NB4 (cell line): ENCODE data around the gene NFIA.

Experiments
- MAX ChIP-seq: IDR thresholded peaks from 2 replicates; pipeline ENCODE4 v1.6.1; 2011; ENCODE audit warnings: low read depth, low read length
- MYC ChIP-seq: IDR thresholded peaks from 2 replicates; pipeline ENCODE4 v1.6.1; 2011; ENCODE audit warnings: low read depth, low read length
- POLR2A ChIP-seq: IDR thresholded peaks from 2 replicates; pipeline ENCODE4 v1.6.1; 2011; ENCODE audit warnings: mild to moderate bottlenecking; ENCODE audit not compliant: insufficient read length; ENCODE audit errors: extremely low read depth
- TF ChIP-seq, protein P1 (sequence below): IDR thresholded peaks from one replicate; pipeline ENCODE4 v1.5.1; 2012; ENCODE audit warnings: low read depth, low read length

DNA sequence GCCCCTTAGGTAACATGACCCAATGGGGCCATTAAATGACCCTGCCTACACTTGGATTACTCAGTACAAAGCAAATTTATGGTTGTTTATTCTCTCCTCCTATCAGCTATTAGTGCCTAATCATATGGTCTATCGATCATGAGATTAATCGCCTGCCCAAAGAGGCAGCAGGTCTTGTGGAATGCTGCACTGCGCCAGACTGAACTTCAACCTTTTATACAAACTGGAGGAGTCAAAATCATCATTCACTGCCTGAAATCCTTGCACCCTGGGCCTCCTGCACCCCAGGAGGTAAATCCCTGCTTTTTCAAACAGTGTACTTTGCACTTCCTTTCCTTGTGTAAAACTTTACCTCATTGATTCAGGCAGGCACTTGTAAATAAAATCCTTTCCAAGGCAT, 69.7 kb downstream of the NFIA start:
- TF ChIP-seq MAX, result no peak
- TF ChIP-seq, protein P1, sequence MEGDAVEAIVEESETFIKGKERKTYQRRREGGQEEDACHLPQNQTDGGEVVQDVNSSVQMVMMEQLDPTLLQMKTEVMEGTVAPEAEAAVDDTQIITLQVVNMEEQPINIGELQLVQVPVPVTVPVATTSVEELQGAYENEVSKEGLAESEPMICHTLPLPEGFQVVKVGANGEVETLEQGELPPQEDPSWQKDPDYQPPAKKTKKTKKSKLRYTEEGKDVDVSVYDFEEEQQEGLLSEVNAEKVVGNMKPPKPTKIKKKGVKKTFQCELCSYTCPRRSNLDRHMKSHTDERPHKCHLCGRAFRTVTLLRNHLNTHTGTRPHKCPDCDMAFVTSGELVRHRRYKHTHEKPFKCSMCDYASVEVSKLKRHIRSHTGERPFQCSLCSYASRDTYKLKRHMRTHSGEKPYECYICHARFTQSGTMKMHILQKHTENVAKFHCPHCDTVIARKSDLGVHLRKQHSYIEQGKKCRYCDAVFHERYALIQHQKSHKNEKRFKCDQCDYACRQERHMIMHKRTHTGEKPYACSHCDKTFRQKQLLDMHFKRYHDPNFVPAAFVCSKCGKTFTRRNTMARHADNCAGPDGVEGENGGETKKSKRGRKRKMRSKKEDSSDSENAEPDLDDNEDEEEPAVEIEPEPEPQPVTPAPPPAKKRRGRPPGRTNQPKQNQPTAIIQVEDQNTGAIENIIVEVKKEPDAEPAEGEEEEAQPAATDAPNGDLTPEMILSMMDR, result no peak
- no peak for TF ChIP-seq POLR2A
- TF ChIP-seq MYC, result no peak
